ENCODE results near the gene RXRG. TPM values are rescaled to one million over a fixed set of nuclear protein-coding genes. Genes with fewer than 3 reads are reported as not detected.

The RXRG gene
- total and polyA plus RNA-seq, 2 of the 8 experiments (the other 6 are each of a cell fraction or from before 2014, with no cell fraction given) = not detected

DNA sequence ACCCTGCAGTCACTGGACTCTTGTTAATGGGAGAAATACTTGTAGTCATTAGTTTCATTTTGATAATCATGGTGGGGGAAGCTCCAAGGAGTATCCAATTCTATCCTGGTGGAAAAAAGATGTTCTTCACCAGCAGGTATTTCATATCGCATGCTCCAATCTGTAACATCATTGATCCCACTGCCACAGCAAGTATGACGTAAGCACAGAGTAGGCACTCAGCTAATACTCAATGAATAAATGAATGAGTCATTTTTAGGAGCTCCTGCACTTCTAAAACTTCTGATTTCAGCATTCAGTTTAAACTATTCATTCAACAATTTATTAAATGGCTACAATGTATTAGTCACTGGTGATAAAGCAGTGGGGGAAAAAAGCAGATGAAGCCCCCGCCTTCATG is 30.3 kb downstream of the RXRG start:
- Histone ChIP-seq H3K56ac (replicated peaks; ENCODE audit: insufficient read length, low read depth, low read length) (no peak overlapping the region), H4K5ac (ENCODE audit: insufficient read length, low read depth, low read length) (no peak overlapping the region), H4K91ac (replicated peaks; ENCODE audit: insufficient read length, low read length) (no peak overlapping the region), H3K23me2 (ENCODE audit: low read depth, low read length) (no peaks in the 10 kb centered on the region), H3K79me1 (ENCODE audit: low read depth, low read length) (no peaks in the 10 kb centered on the region), H2AK5ac (ENCODE audit: low read depth, low read length) (no peak overlapping the region), H3K9ac (replicated peaks in 1 of 4; ENCODE audit: extremely low read depth in 1 of 4, low read depth in 3 of 4, low read length in 3 of 4) (no peak overlapping the region), H2BK5ac (ENCODE audit: low read depth, low read length) (no peak overlapping the region), H3K9me3 (ENCODE audit: insufficient read depth in 2 of 2, low read depth in 1 of 2, low read length in 1 of 2) (no peaks in the 10 kb centered on the region), H4K20me1 (replicated peaks in 1 of 2; ENCODE audit: control insufficient read depth in 1 of 2, insufficient read depth in 2 of 2, low read length in 2 of 2) (no peaks in the 10 kb centered on the region), H3K27ac (ENCODE audit: low read depth, low read length) (no peak overlapping the region), H3K4me3 (ENCODE audit: extremely low read depth in 1 of 4, insufficient read depth in 2 of 4, low read depth in 3 of 4, low read length in 4 of 4) (no peak overlapping the region), H2BK120ac (replicated peaks; ENCODE audit: low read depth, low read length) (no peak overlapping the region), H3K4me2 (ENCODE audit: insufficient read depth in 1 of 2, low read depth in 2 of 2, low read length in 2 of 2) (no peak overlapping the region), H3K27me3 (replicated peaks in 1 of 4; ENCODE audit: control insufficient read depth in 3 of 4, extremely low read depth in 1 of 4, insufficient read depth in 3 of 4, low read length in 3 of 4) (peaks cover 0 to 2% (median 0%) of the 10 kb centered on the region in 4 experiments; a peak in 3 of 7 replicates), H4K8ac (ENCODE audit: extremely low read depth, insufficient read depth, low read length) (no peak overlapping the region), H3K4ac (replicated peaks; ENCODE audit: insufficient read length, low read depth, low read length) (no peak overlapping the region), H2BK20ac (ENCODE audit: low read length) (no peak overlapping the region), H3K18ac (ENCODE audit: extremely low read depth, low read length) (no peak overlapping the region), H3K14ac (ENCODE audit: insufficient read length) (no peak overlapping the region), H3K36me3 (ENCODE audit: control insufficient read depth in 2 of 4, insufficient read depth in 4 of 4, low read length in 3 of 4) (no peaks in the 10 kb centered on the region), H2AFZ (ENCODE audit: low read length) (no peak overlapping the region), H3K79me2 (ENCODE audit: control insufficient read depth in 1 of 2, insufficient read depth in 2 of 2, low read length in 2 of 2) (no peaks in the 10 kb centered on the region), H3K4me1 (replicated peaks in 1 of 4; ENCODE audit: control insufficient read depth in 3 of 4, insufficient read depth in 4 of 4, low read length in 3 of 4) (no peaks in the 10 kb centered on the region), H2BK12ac (ENCODE audit: low read depth, low read length) (no peak overlapping the region), H2BK15ac (ENCODE audit: low read length) (no peak overlapping the region), H3K23ac (ENCODE audit: insufficient read length) (no peak overlapping the region)
- ChIA-PET CTCF (ENCODE audit: partially characterized antibody) (interaction anchor here (1.1 to 12.4 kb wide), 4 partner anchors 13 to 178 kb away, joined by 3 to 337 read pairs (median 6); no protein-coding TSS in a partner anchor), POLR2A (ENCODE audit: partially characterized antibody) (no interaction called here)
- DNase-seq (ENCODE audit: low read depth in 1 of 2, low spot score in 2 of 2) (no peak), FAIRE-seq (no peak)
- WGBS, 2 experiments (ENCODE audit: extremely low coverage in 1 of 2, insufficient coverage in 1 of 2, insufficient read length in 1 of 2, insufficient replicate concordance in 2 of 2, low coverage in 1 of 2, low lambda C conversion rate in 2 of 2, missing lambda C conversion rate in 1 of 2) = 93% methylated on average over 3 of the region's 3 CpGs; no CpG with 5 or more reads in 1 of the 2 experiments
- TF ChIP-seq SIRT6 (IDR thresholded peaks at IDR 0.05; ENCODE audit: low read length) (no peak), TEAD4 (IDR thresholded peaks at IDR 0.05; ENCODE audit: low read depth, low read length) (no peak), RFX5 (IDR thresholded peaks at IDR 0.05; ENCODE audit: borderline replicate concordance, low read depth, low read length) (no peak), SRF (IDR thresholded peaks at IDR 0.05; ENCODE audit: low read depth, low read length) (no peak), JUN (IDR thresholded peaks at IDR 0.05; ENCODE audit: low read depth, low read length) (no peak), POU5F1 (IDR thresholded peaks at IDR 0.05; ENCODE audit: low read depth, low read length) (no peak), SP1 (IDR thresholded peaks at IDR 0.05; ENCODE audit: low read depth, low read length) (no peak), ASH2L (IDR thresholded peaks at IDR 0.05; ENCODE audit: low read length) (no peak), EP300 (IDR thresholded peaks at IDR 0.05; ENCODE audit: borderline replicate concordance in 1 of 2, low read depth in 2 of 2, low read length in 2 of 2) (no peak), JUND (IDR thresholded peaks at IDR 0.05; ENCODE audit: low read length) (no peak), TAF7 (optimal IDR thresholded peaks at IDR 0.05; ENCODE audit: borderline replicate concordance, low read depth, low read length) (no peak), E2F6 (IDR thresholded peaks at IDR 0.05) (no peak), SAP30 (IDR thresholded peaks at IDR 0.05; ENCODE audit: insufficient read depth, insufficient replicate concordance, low read length) (no peak), NRF1 (IDR thresholded peaks at IDR 0.05; ENCODE audit: low read depth, low read length) (no peak), KDM5A (IDR thresholded peaks at IDR 0.05; ENCODE audit: low read length) (no peak)
